Activated CD8-positive, alpha-beta memory T cell treated with anti-CD3 and anti-CD28 coated beads for 24 hours (primary cell): ENCODE data around the gene PPP1R8.
"Not testable (repeated sequence)": the region's sequence is repeated elsewhere in the genome, so short reads cannot be mapped to it uniquely, and the experiment has no call there.

Experiments
- DNase-seq: peaks from one replicate; pipeline ENCODE4 v3.0.0-alpha.2; 2020

The PPP1R8 gene

GRCh38 chr1:27830621-27831440, at the start of gene PPP1R8:
Gene PPP1R8, plus strand, starts transcription at chr1:27830782. Its CDS starts 54 bp downstream, at chr1:27830836.
- DNase-seq, result peak; percentile 93

DNA sequence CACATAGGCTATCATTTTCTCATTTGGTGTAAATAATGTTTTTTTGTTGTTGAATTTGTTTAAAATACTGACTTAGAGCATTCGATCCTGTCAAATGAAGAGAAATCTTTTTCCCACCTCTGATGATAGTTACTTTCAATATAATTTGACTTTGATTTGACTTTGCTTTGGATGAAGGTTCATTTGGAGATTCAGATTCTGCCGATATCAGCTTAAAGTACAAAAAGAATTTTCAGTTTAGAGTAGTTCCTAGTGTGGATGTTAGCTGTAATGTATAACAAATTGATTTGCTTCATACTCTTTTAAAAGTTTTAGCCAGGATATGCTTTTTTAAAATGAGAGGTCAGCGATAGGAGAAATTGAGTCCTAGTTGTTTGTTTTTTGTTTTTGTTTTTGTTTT, 47.6 kb upstream of the PPP1R8 start:
- DNase-seq, result no peak

- no peak for DNase-seq
Measured at GRCh38 chr1:27784700-27785099, 45.9 kb upstream of the PPP1R8 start.

GRCh38 chr1:27785781-27786455, 44.7 kb upstream of the PPP1R8 start:
- DNase-seq, result no peak

DNA sequence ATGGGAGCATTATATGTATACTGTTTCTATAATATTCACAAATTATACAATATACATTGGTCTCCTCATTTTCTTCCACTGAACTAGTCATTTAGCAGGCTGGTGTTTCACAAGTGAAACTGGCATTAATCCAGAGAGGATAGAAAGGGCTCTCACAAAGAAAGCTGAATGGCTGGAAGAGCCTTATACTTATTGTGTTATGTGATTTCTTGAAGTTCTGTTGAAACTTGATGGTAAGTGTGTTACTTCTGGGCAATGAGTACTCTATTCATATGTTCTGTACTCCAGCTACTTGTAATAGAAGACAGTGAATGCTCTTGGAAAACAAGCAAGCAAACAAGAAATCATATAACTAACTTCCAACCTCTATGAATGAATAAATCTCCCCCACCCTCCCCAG, 42.7 kb upstream of the PPP1R8 start:
- DNase-seq, result no peak

DNA sequence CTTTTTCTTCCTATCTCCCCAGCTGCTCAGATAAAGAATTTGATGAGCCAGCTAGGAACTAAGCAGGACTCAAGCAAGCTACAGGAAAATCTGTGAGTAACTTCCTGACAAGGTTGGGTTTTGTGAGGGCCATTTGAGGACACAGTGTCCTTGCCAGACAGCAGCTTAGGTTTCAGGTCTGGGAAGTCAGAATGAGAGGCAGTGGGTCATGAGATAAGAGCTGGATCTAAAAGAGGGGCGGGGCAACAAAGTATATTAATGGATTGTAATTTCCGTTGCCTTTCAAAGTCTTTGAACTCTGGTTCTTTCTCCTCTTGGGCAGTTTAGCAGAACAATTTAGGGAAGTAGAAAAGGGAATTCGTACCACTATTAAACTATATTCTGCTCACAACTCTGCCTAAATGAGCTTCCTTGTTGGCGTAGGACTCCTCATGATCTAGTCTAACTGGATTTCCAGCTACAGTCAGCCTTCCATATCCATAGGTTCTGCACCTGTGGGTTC, 41.0 kb upstream of the PPP1R8 start:
- no peak for DNase-seq

DNA sequence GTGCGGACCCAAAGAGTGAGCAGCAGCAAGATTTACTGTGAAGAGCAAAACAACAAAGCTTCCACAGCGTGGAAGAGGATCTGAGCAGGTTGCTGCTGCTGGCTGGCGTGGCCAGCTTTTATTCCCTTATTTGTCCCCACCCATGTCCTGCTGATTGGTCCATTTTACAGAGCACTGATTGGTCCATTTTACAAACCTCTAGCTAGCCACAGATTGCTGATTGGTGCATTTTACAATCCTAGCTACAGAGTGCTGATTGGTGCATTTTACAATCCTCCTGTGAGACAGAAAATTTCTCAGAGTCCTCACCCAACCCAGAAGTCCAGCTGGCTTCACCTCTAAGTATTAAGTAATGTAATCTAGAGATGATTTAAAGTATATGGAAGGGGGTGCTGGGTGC, 40.3 kb upstream of the PPP1R8 start:
- not testable (repeated sequence) for DNase-seq

DNA sequence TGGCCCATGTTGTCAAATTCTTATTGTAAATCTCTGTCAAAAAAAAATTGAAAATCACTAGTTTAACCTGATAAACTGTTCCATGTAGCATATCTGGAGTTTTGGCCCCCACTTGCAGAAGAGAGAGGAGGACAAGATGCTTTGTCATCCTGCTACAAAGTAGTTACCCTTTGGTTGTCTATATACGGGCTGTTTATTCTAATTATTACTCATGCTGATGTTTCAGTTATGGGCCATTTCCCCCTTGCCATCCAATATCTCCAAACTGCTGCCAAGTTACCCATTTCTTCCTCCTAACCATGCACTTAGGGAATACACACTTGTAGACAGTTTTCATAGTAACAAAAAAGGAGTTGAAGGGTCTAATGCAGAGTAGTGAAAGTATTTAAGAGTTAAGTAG, 35.0 kb upstream of the PPP1R8 start:
- no peak for DNase-seq

DNA sequence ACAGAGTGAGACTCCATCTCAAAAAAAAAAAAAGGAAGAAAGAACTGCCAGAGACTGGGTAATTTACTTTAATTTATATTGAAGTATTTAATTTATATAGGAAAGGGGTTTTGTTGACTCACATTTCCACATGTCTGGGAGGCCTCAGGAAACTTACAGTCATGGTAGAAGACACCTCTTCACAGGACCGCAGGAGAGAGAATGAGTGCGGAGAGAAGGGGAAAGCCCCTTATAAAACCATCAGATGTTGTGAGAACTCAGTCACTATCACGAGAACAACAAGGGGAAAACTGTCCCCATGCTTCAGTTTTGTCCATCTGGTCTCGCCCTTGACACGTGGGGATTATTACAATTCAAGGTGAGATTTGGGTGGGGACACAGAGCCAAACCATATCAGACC, 25.8 kb upstream of the PPP1R8 start:
- DNase-seq, result no peak

DNA sequence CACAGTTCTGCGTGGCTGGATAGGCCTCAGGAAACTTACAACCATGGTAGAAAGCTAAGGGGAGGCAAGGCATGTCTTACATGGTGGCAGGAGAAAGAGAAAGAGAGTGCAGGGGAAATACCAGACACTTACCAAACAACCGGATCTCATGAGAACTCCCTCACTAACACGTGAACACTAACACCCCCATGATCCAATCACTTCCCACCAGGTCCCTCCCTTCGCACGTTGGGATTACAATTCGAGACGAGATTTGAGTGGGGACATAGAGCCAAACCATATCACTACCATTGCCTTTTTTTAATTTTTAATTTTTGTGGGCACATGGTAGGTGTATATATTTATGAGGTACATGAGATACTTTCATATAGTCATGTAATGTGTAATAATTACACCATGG, 23.8 kb upstream of the PPP1R8 start:
- DNase-seq, result no peak

GRCh38 chr1:27807385-27807784, 23.2 kb upstream of the PPP1R8 start:
- no peak for DNase-seq

GRCh38 chr1:27808131-27808530, 22.5 kb upstream of the PPP1R8 start:
- not testable (repeated sequence) for DNase-seq

- DNase-seq, result no peak
Measured at GRCh38 chr1:27809883-27810282, 20.7 kb upstream of the PPP1R8 start.

GRCh38 chr1:27811741-27812500, 18.7 kb upstream of the PPP1R8 start:
- DNase-seq, result no peak

DNA sequence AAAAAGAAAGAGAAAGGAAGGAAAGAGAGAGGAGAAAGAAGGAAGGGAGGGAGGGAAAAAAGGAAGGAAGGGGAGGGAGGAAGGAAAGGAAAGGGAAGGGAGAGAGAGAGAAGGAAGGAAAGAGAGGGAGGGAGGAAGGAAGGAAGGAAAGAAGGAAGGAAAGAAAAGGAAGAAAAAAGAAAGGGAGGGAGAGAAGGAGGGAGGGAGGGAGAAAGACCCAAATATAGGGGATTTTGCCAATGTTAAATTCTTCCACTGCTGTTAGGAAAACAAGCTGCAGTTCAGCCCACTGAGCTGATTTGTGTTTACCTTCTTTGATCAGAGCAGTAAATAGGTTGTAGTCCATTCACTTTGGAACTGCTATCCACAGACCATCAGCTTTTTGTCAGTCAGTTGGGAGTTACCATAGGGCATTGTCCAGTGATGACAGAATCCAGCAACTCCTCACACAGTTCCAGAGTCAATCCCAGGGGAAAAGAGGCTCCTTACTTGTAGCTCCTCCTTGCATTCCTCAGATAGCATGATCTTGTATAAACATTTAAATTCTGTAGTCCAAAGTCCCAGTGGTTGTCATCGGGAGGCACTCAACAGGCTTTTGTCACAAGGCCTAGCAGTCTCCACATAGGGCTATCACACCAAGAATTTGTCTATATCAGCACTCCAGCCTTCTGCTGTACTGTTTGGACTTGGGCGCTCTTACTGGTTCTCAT, 13.5 kb upstream of the PPP1R8 start:
- no peak for DNase-seq

- DNase-seq, result no peak
Measured at GRCh38 chr1:27821761-27822315, 8.7 kb upstream of the PPP1R8 start.

GRCh38 chr1:27823784-27824183, 6.8 kb upstream of the PPP1R8 start:
- DNase-seq, result no peak

GRCh38 chr1:27824411-27824810, 6.2 kb upstream of the PPP1R8 start:
- DNase-seq, result no peak

- DNase-seq, result not testable (repeated sequence)
Measured at GRCh38 chr1:27829339-27829960, 1.1 kb upstream of the PPP1R8 start.

- no peak for DNase-seq
Measured at GRCh38 chr1:27831568-27832410, 1.2 kb downstream of the PPP1R8 start.

DNA sequence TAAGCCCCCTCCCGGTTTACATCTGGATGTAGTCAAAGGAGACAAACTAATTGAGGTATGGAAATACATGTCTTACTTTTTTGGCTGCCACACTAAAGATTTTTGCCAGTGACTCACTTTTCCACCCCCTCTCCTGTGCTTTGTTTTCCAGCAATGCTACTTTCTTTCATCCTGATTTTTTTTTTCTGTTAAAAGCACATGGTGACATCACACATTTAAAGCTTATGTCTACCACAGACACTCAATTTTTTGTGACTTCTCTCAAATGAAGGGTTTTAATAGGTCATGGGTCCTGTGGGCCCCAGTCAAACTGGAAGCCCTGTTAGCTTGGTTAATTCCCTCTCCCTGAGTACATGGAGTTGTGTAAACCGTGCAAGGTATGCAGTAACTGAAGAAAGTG, 2.2 kb downstream of the PPP1R8 start:
- DNase-seq, result no peak
